MM.1S (cell line): Measurements from ENCODE around the gene IFITM10.

ENCODE experiments used
- CTCF ChIP-seq: fragments of 300-600 bp; sonication (generic); IDR thresholded peaks from 2 replicates; pipeline ENCODE4 v1.5.1; 2016; ENCODE audit warnings: antibody characterized with exemption, low read length, mixed read lengths
- EZH2 ChIP-seq: fragments of 300-600 bp; sonication (generic); optimal IDR thresholded peaks from 2 replicates; pipeline ENCODE3; 2017; ENCODE audit warnings: low read depth, mild to moderate bottlenecking, antibody characterized with exemption, low read length, mixed read lengths

GRCh38 chr11:1714908-1715885, 35.2 kb downstream of the IFITM10 start:
- TF ChIP-seq CTCF: no peak
- TF ChIP-seq EZH2: no peak
